Thyroid gland (tissue), 4 donors: Measurements from ENCODE around the gene LRRC7.

Experiments used
- POLR2A ChIP-seq, 2 donors: fragments of 450-650 bp; IDR thresholded peaks; one replicate each; pipeline ENCODE4 v1.6.1; 2017; ENCODE audit warnings: antibody characterized with exemption in 2 of 2, mild to moderate bottlenecking in 2 of 2, moderate library complexity in 1 of 2
- TF ChIP-seq, protein P1 (sequence below), 6 experiments: fragments of 200-600 bp in 3 of 6; fragments of 450-650 bp in 3 of 6; sonication (generic) in 3 of 6; IDR thresholded peaks; one replicate each; pipeline ENCODE4 v1.5.1; 2016 to 2019; ENCODE audit warnings: antibody characterized with exemption in 6 of 6, mild to moderate bottlenecking in 2 of 6, inconsistent platforms in 1 of 6, moderate library complexity in 1 of 6

- TF ChIP-seq, protein P1, sequence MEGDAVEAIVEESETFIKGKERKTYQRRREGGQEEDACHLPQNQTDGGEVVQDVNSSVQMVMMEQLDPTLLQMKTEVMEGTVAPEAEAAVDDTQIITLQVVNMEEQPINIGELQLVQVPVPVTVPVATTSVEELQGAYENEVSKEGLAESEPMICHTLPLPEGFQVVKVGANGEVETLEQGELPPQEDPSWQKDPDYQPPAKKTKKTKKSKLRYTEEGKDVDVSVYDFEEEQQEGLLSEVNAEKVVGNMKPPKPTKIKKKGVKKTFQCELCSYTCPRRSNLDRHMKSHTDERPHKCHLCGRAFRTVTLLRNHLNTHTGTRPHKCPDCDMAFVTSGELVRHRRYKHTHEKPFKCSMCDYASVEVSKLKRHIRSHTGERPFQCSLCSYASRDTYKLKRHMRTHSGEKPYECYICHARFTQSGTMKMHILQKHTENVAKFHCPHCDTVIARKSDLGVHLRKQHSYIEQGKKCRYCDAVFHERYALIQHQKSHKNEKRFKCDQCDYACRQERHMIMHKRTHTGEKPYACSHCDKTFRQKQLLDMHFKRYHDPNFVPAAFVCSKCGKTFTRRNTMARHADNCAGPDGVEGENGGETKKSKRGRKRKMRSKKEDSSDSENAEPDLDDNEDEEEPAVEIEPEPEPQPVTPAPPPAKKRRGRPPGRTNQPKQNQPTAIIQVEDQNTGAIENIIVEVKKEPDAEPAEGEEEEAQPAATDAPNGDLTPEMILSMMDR (IDR thresholded peaks at IDR 0.05) = no peak
- TF ChIP-seq POLR2A (IDR thresholded peaks at IDR 0.05) = no peak
Measured at GRCh38 chr1:70071601-70072000, 503.9 kb downstream of the LRRC7 start.
